Ovary (tissue), 9 donors: Measurements from ENCODE around the gene SEC22C. TPM values are rescaled to one million over a fixed set of nuclear protein-coding genes. Genes with fewer than 3 reads are reported as not detected.

Experiments
- DNase-seq, 5 donors: peaks; one replicate each; pipeline ENCODE4 v3.0.0-alpha.2; 2019 to 2020
- H3K27ac ChIP-seq, 2 donors: fragments of 200-600 bp; one replicate each; pipeline versions ENCODE4 v1.5.1 to v1.8.0; 2019 to 2022
- H3K27me3 ChIP-seq: fragments of 200-600 bp; one replicate; pipeline ENCODE4 v1.8.0; 2022
- H3K36me3 ChIP-seq: fragments of 200-600 bp; sonication (generic); one replicate; pipeline ENCODE4 v1.5.1; 2019
- H3K4me1 ChIP-seq: one replicate; pipeline ENCODE4 v1.8.1; 2013; ENCODE audit warnings: mild to moderate bottlenecking, moderate library complexity; ENCODE audit not compliant: insufficient read depth
- H3K4me3 ChIP-seq: fragments of 200-600 bp; sonication (generic); one replicate; pipeline ENCODE4 v1.5.1; 2017
- H3K9me3 ChIP-seq, 2 donors: fragments of 200-600 bp in 1 of 2; sonication (generic) in 1 of 2; one replicate each; pipeline versions ENCODE4 v1.5.1 to v1.8.1; 2013 to 2019; ENCODE audit warnings: mild to moderate bottlenecking in 1 of 2, moderate library complexity in 1 of 2
- CTCF ChIP-seq, 3 donors: fragments of 450-650 bp in 2 of 3; fragments of 200-600 bp in 1 of 3; IDR thresholded peaks; one replicate each; pipeline versions ENCODE4 v1.5.1 to v1.8.0; 2016 to 2022; ENCODE audit warnings: antibody characterized with exemption in 3 of 3, mild to moderate bottlenecking in 1 of 3
- EP300 ChIP-seq: sonication (generic); formaldehyde crosslinking; IDR thresholded peaks from one replicate; pipeline ENCODE4 v1.6.1; 2017; ENCODE audit warnings: antibody characterized with exemption
- POLR2A ChIP-seq: fragments of 450-650 bp; IDR thresholded peaks from one replicate; pipeline ENCODE4 v1.6.1; 2017; ENCODE audit warnings: antibody characterized with exemption, mild to moderate bottlenecking, moderate library complexity
- WGBS, 3 donors: extraction: QIAGEN DNeasy Blood & Tissue Kit in 1 of 3; methylation state at CpG; one replicate each; pipeline versions ENCODE4 v1.1.5 to v1.1.7; 2013 to 2017; 5-methylcytosine and 5-hydroxymethylcytosine counted together
- intact Hi-C, 4 donors: fragments of 100-400 bp; cut with DNase I; formaldehyde crosslinking; loops; one replicate each; pipeline versions ENCODE4 v1.11.0 to v1.15.1; 2022 to 2023
- polyA plus RNA-seq, 2 donors: library from polyadenylated mRNA; stranded (reverse); fragments of 200-250 nt in 1 of 2; fragments of 350-450 nt in 1 of 2; fragmentation: Illumina TruSeq in 1 of 2; extraction: RNeasy Lipid Tissue Mini Kit (QIAGEN cat#74804) in 1 of 2; gene quantifications; one replicate each; pipeline ENCODE4 v1.2.3, GENCODE V29; 2013 to 2014
- total RNA-seq, 7 donors: library from RNA; depleted of rRNA in 2 of 7; stranded (reverse); fragments of >200 nt in 2 of 7; fragmentation: NEBNext Ultra II Directional in 3 of 7; extraction: Animal tissue kit (Norgen Biotek cat#: 25700) in 3 of 7; gene quantifications; one replicate each; pipeline versions ENCODE4 v1.1.0 to v1.2.4, GENCODE V29; 2016 to 2023
- donor health status: DM: no; HTN: no; CAD: no; lungs with moderate emphysema.
- donor health status: DM: no; HTN: no; CAD: no.
- donor health status: Bipolar disorder and iron deficiency.
- donor health status: DM: yes; HTN: yes; CAD: no.
- donor health status: DM: no; HTN: no; CAD: no.
- donor health status: DM: yes; HTN: yes; CAD: no.

SEC22C gene
- total and polyA plus RNA-seq, 9 donors = 31.4 to 68.5 (median 46.0) TPM

- no peaks in the 10 kb centered on the region for H3K27me3 ChIP-seq
- TF ChIP-seq EP300 (no peak), POLR2A (no peak), CTCF (IDR thresholded peaks at IDR 0.05) (no peak)
- no peaks in the 10 kb centered on the region for H3K36me3 ChIP-seq
- no peak overlapping the region for H3K4me3 ChIP-seq
- intact Hi-C loops = no loop called here
- 77 to 90% (median 83%) methylated on average over 13 of the region's 13 CpGs for WGBS, 3 donors
- DNase-seq = no peak
- H3K9me3 ChIP-seq = no peaks in the 10 kb centered on the region
- H3K4me1 ChIP-seq = no peaks in the 10 kb centered on the region
- no peak overlapping the region for H3K27ac ChIP-seq
These were observed 55.9 kb downstream of the SEC22C start for GRCh38 chr3:42525736-42526345.

- H3K4me3 ChIP-seq = no peak overlapping the region
- TF ChIP-seq EP300 = no peak
- TF ChIP-seq POLR2A = no peak
- no peak for TF ChIP-seq CTCF (IDR thresholded peaks at IDR 0.05)
- no peaks in the 10 kb centered on the region for H3K27me3 ChIP-seq
- H3K9me3 ChIP-seq = no peaks in the 10 kb centered on the region
- no peaks in the 10 kb centered on the region for H3K4me1 ChIP-seq
- DNase-seq = no peak
- WGBS, 3 donors = 73 to 83% (median 79%) methylated on average over 4 of the region's 4 CpGs
- H3K27ac ChIP-seq = no peak overlapping the region
- no peaks in the 10 kb centered on the region for H3K36me3 ChIP-seq
- intact Hi-C loops = no loop called here
These were observed 56.6 kb downstream of the SEC22C start for GRCh38 chr3:42525212-42525611.

GRCh38 chr3:42524751-42525150 is 57.0 kb downstream of the SEC22C start:
- Histone ChIP-seq H3K4me1 (no peaks in the 10 kb centered on the region), H3K36me3 (no peaks in the 10 kb centered on the region), H3K4me3 (no peak overlapping the region), H3K27me3 (no peaks in the 10 kb centered on the region), H3K9me3 (no peaks in the 10 kb centered on the region), H3K27ac (no peak overlapping the region)
- intact Hi-C loops = no loop called here
- TF ChIP-seq CTCF (IDR thresholded peaks at IDR 0.05) (no peak), EP300 (no peak), POLR2A (no peak)
- DNase-seq = no peak
- 98 to 100% (median 98%) methylated on average over 3 of the region's 3 CpGs for WGBS, 3 donors

- Histone ChIP-seq H3K27ac (no peak overlapping the region), H3K27me3 (no peaks in the 10 kb centered on the region), H3K36me3 (no peaks in the 10 kb centered on the region), H3K4me1 (no peaks in the 10 kb centered on the region), H3K4me3 (no peak overlapping the region), H3K9me3 (no peaks in the 10 kb centered on the region)
- TF ChIP-seq CTCF (IDR thresholded peaks at IDR 0.05) = no peak
- intact Hi-C loops = no loop called here
- no peak for DNase-seq
- WGBS, 3 donors = 60 to 85% (median 62%) methylated on average over 4 of the region's 4 CpGs
These were observed 60.9 kb downstream of the SEC22C start for GRCh38 chr3:42520906-42521305.
